HAP-1 (cell line): ENCODE measurements around the gene HLA-DQA1.
"Not testable (repeated sequence)": the region's sequence is repeated elsewhere in the genome, so short reads cannot be mapped to it uniquely, and the experiment has no call there.

ENCODE experiments used
- DNase-seq, 2 experiments: peaks; one replicate each; pipeline ENCODE4 v3.0.0-alpha.2; 2016 to 2020; ENCODE audit warnings: low spot score in 2 of 2
- H3K27me3 ChIP-seq: fragments of 250-450 bp; sonication (Bioruptor Pico); 2 replicates; pipeline ENCODE4 v1.5.1; 2020; ENCODE audit warnings: low read depth, mild to moderate bottlenecking, moderate library complexity
- H3K36me3 ChIP-seq: fragments of 250-450 bp; sonication (Bioruptor Pico); replicated peaks from 2 replicates; pipeline ENCODE4 v1.5.1; 2020; ENCODE audit warnings: mild to moderate bottlenecking
- H3K4me1 ChIP-seq: fragments of 250-450 bp; sonication (Bioruptor Pico); 2 replicates; pipeline ENCODE4 v1.5.1; 2020; ENCODE audit warnings: mild to moderate bottlenecking
- H3K4me3 ChIP-seq: fragments of 250-450 bp; sonication (Bioruptor Pico); 2 replicates; pipeline ENCODE4 v1.5.1; 2020; ENCODE audit warnings: mild to moderate bottlenecking, moderate library complexity
- H3K9me3 ChIP-seq: fragments of 250-450 bp; sonication (Bioruptor Pico); 2 replicates; pipeline ENCODE4 v1.5.1; 2020; ENCODE audit warnings: mild to moderate bottlenecking, moderate library complexity
- in situ Hi-C: fragments of 300-500 bp; cut with MboI; formaldehyde crosslinking; loops from 3 replicates; pipeline ENCODE4 v1.14.3; 2020; ENCODE audit warnings: low sequenced_read_pairs, inconsistent platforms, mixed read lengths

The HLA-DQA1 gene

GRCh38 chr6:32629793-32630192 lies 7.4 kb upstream of the HLA-DQA1 start:
- H3K9me3 ChIP-seq, in situ Hi-C loops, H3K4me1 ChIP-seq, H3K36me3 ChIP-seq, H3K4me3 ChIP-seq, DNase-seq, H3K27me3 ChIP-seq: not testable (repeated sequence)

- no peak for DNase-seq
- Histone ChIP-seq H3K4me3 (no peak overlapping the region), H3K36me3 (no peaks in the 10 kb centered on the region), H3K9me3 (no peaks in the 10 kb centered on the region), H3K4me1 (no peaks in the 10 kb centered on the region), H3K27me3 (no peaks in the 10 kb centered on the region)
- in situ Hi-C loops: no loop called here
Measured at GRCh38 chr6:32635526-32636123, 1.6 kb upstream of the HLA-DQA1 start.

- Histone ChIP-seq H3K36me3 (no peaks in the 10 kb centered on the region), H3K4me1 (no peaks in the 10 kb centered on the region), H3K27me3 (no peaks in the 10 kb centered on the region), H3K4me3 (no peak overlapping the region), H3K9me3 (no peaks in the 10 kb centered on the region)
- in situ Hi-C loops: no loop called here
- no peak for DNase-seq
Measured at GRCh38 chr6:32637883-32638282, 677 bp downstream of the HLA-DQA1 start.

GRCh38 chr6:32638532-32639219 lies 1.5 kb downstream of the HLA-DQA1 start:
- H3K4me3 ChIP-seq: no peak overlapping the region
- H3K4me1 ChIP-seq: no peaks in the 10 kb centered on the region
- H3K36me3 ChIP-seq: no peaks in the 10 kb centered on the region
- no peaks in the 10 kb centered on the region for H3K27me3 ChIP-seq
- DNase-seq: no peak
- in situ Hi-C loops: no loop called here
- H3K9me3 ChIP-seq: no peaks in the 10 kb centered on the region

- no peak for DNase-seq
- in situ Hi-C loops: no loop called here
- no peaks in the 10 kb centered on the region for H3K36me3 ChIP-seq
- H3K27me3 ChIP-seq: no peaks in the 10 kb centered on the region
- no peak overlapping the region for H3K4me3 ChIP-seq
- H3K4me1 ChIP-seq: no peaks in the 10 kb centered on the region
- H3K9me3 ChIP-seq: no peaks in the 10 kb centered on the region
Measured at GRCh38 chr6:32639440-32640394, 2.5 kb downstream of the HLA-DQA1 start.

- no peak for DNase-seq
- Histone ChIP-seq H3K36me3 (no peaks in the 10 kb centered on the region), H3K27me3 (no peaks in the 10 kb centered on the region), H3K4me1 (no peaks in the 10 kb centered on the region), H3K9me3 (no peaks in the 10 kb centered on the region), H3K4me3 (no peak overlapping the region)
- in situ Hi-C loops: no loop called here
Measured at GRCh38 chr6:32641122-32641521, 3.9 kb downstream of the HLA-DQA1 start.

GRCh38 chr6:32641785-32642719 lies 4.8 kb downstream of the HLA-DQA1 start:
- in situ Hi-C loops, H3K4me1 ChIP-seq, H3K27me3 ChIP-seq, H3K36me3 ChIP-seq, H3K4me3 ChIP-seq, DNase-seq, H3K9me3 ChIP-seq: not testable (repeated sequence)

- Histone ChIP-seq H3K27me3 (no peaks in the 10 kb centered on the region), H3K4me1 (no peaks in the 10 kb centered on the region), H3K36me3 (no peaks in the 10 kb centered on the region), H3K9me3 (no peaks in the 10 kb centered on the region), H3K4me3 (no peak overlapping the region)
- DNase-seq: no peak
- in situ Hi-C loops: no loop called here
Measured at GRCh38 chr6:32642720-32643106, 5.5 kb downstream of the HLA-DQA1 start.

GRCh38 chr6:32643904-32644303 lies 6.7 kb downstream of the HLA-DQA1 start:
- DNase-seq: no peak
- in situ Hi-C loops: no loop called here
- no peaks in the 10 kb centered on the region for H3K36me3 ChIP-seq

GRCh38 chr6:32645047-32645703 lies 8.0 kb downstream of the HLA-DQA1 start:
- Histone ChIP-seq H3K36me3 (no peaks in the 10 kb centered on the region), H3K27me3 (no peaks in the 10 kb centered on the region), H3K4me3 (no peak overlapping the region), H3K4me1 (no peaks in the 10 kb centered on the region), H3K9me3 (no peaks in the 10 kb centered on the region)
- in situ Hi-C loops: no loop called here
- DNase-seq: no peak

More at GRCh38 chr6:32643904-32644303, 6.7 kb downstream of the HLA-DQA1 start:
- Histone ChIP-seq H3K4me1 (no peaks in the 10 kb centered on the region), H3K27me3 (no peaks in the 10 kb centered on the region), H3K9me3 (no peaks in the 10 kb centered on the region), H3K4me3 (no peak overlapping the region)

GRCh38 chr6:32655203-32655710 lies 18.1 kb downstream of the HLA-DQA1 start:
- no peak for DNase-seq
- H3K27me3 ChIP-seq: 0 out of 2 replicates have a peak, but pooled peaks cover 2% of the 10 kb centered on the region
- no peaks in the 10 kb centered on the region for H3K4me1 ChIP-seq
- no peaks in the 10 kb centered on the region for H3K9me3 ChIP-seq
- H3K4me3 ChIP-seq: no peak overlapping the region
- no peaks in the 10 kb centered on the region for H3K36me3 ChIP-seq
- in situ Hi-C loops: no loop called here

- H3K27me3 ChIP-seq, H3K9me3 ChIP-seq, H3K4me1 ChIP-seq, DNase-seq, H3K4me3 ChIP-seq, H3K36me3 ChIP-seq, in situ Hi-C loops: not testable (repeated sequence)
Measured at GRCh38 chr6:32657329-32657728, 20.1 kb downstream of the HLA-DQA1 start.

GRCh38 chr6:32657819-32658218 lies 20.6 kb downstream of the HLA-DQA1 start:
- in situ Hi-C loops, H3K4me1 ChIP-seq, H3K9me3 ChIP-seq, H3K27me3 ChIP-seq, H3K36me3 ChIP-seq, H3K4me3 ChIP-seq: not testable (repeated sequence)
- peak in 1 of 2 experiments; percentile 9 for DNase-seq
